T-cell (primary cell): ENCODE data around the gene DENND5B. TPM values are rescaled to one million over a fixed set of nuclear protein-coding genes. Genes with fewer than 3 reads are reported as not detected.
A peak's percentile ranks its signal among the peaks of the same experiment; 100 is the strongest.

Experiments
- ATAC-seq, 4 experiments: fragments of 200-7000 bp in 3 of 4; fragments of 150-1000 bp in 1 of 4; cut with Tn5 transposase; replicated peaks in 1 of 4; 1 replicate in 3 of 4; 2 replicates in 1 of 4; pipeline ENCODE4 v1.10.0; 2021; ENCODE audit warnings: moderate library complexity in 3 of 4, mild to moderate bottlenecking in 2 of 4, moderate number of reproducible peaks in 1 of 4
- CTCF ChIA-PET, 2 donors: fragments of 300-600 bp; sonication (Branson Sonifier 250); formaldehyde crosslinking; loops; one replicate each; lab custom pipeline; 2022; ENCODE audit warnings: antibody characterized with exemption in 2 of 2; lab: Charles Lee
- POLR2A ChIA-PET, 2 donors: fragments of 300-600 bp; sonication (Branson Sonifier 250); formaldehyde crosslinking; loops; one replicate each; lab custom pipeline; 2022; ENCODE audit warnings: antibody characterized with exemption in 2 of 2; lab: Charles Lee
- DNase-seq, 35 experiments: peaks; one replicate each; pipeline versions ENCODE4 v3.0.0 to v3.0.0-alpha.2; 2013 to 2023
- H3K27ac ChIP-seq: one replicate; pipeline ENCODE4 v1.5.1; 2013; ENCODE audit warnings: low read length
- H3K27me3 ChIP-seq, 2 experiments: replicated peaks in 1 of 2; 1 replicate in 1 of 2; 2 replicates in 1 of 2; pipeline versions ENCODE4 v1.6.1 to v1.7.0; 2013; ENCODE audit warnings: low read length in 1 of 2, mixed read lengths in 1 of 2; ENCODE audit not compliant: control insufficient read depth in 2 of 2, insufficient read depth in 2 of 2; ENCODE audit errors: extremely low read depth in 1 of 2
- H3K36me3 ChIP-seq, 2 donors: 1 replicate in 1 of 2; 2 replicates in 1 of 2; pipeline versions ENCODE4 v1.6.1 to v1.7.0; 2013; ENCODE audit warnings: low read length in 1 of 2; ENCODE audit not compliant: control insufficient read depth in 2 of 2, insufficient read depth in 1 of 2; ENCODE audit errors: extremely low read depth in 1 of 2
- H3K4me1 ChIP-seq, 2 experiments: 1 replicate in 1 of 2; 2 replicates in 1 of 2; pipeline versions ENCODE4 v1.6.1 to v1.7.0; 2013; ENCODE audit warnings: low read length in 2 of 2, mixed read lengths in 1 of 2; ENCODE audit not compliant: insufficient read depth in 2 of 2, control insufficient read depth in 1 of 2; ENCODE audit errors: extremely low read depth in 1 of 2
- H3K4me3 ChIP-seq, 2 donors: 1 replicate in 1 of 2; 2 replicates in 1 of 2; pipeline versions ENCODE4 v1.5.1 to v1.7.0; 2013; ENCODE audit warnings: mild to moderate bottlenecking in 2 of 2, low read length in 1 of 2, moderate library complexity in 1 of 2; ENCODE audit not compliant: control insufficient read depth in 1 of 2; ENCODE audit errors: extremely low read depth in 1 of 2
- H3K9me3 ChIP-seq: 2 replicates; pipeline ENCODE4 v1.7.0; 2013
- H3K27ac Mint-ChIP-seq, 2 donors: one replicate each; pipeline ENCODE4 v1.8.0; 2020 to 2021; ENCODE audit warnings: mild to moderate bottlenecking in 2 of 2, mixed read lengths in 2 of 2
- H3K27me3 Mint-ChIP-seq, 2 donors: one replicate each; pipeline ENCODE4 v1.8.0; 2021 to 2022; ENCODE audit warnings: mixed read lengths in 2 of 2
- H3K36me3 Mint-ChIP-seq: one replicate; pipeline ENCODE4 v1.8.0; 2021; ENCODE audit warnings: mixed read lengths
- H3K4me1 Mint-ChIP-seq, 3 donors: one replicate each; pipeline ENCODE4 v1.8.0; 2020 to 2022; ENCODE audit warnings: mixed read lengths in 3 of 3, mild to moderate bottlenecking in 1 of 3
- H3K4me3 Mint-ChIP-seq, 3 donors: one replicate each; pipeline ENCODE4 v1.8.0; 2020 to 2022; ENCODE audit warnings: mild to moderate bottlenecking in 3 of 3, mixed read lengths in 3 of 3, moderate library complexity in 3 of 3
- H3K9me3 Mint-ChIP-seq, 3 donors: one replicate each; pipeline ENCODE4 v1.8.0; 2020 to 2022; ENCODE audit warnings: mixed read lengths in 3 of 3
- WGBS: methylation state at CpG from one replicate; pipeline ENCODE4 v1.1.5; 2013; ENCODE audit warnings: missing lambda C conversion rate; ENCODE audit not compliant: insufficient coverage; 5-methylcytosine and 5-hydroxymethylcytosine counted together
- total RNA-seq, 35 experiments: library from RNA in 6 of 35; stranded (reverse) in 6 of 35; fragments of 120-200 nt in 1 of 35; gene quantifications; one replicate each; pipeline versions ENCODE4 v1.2.1 to v1.2.4 and lab custom pipeline; 2013 to 2026

DENND5B gene
- total RNA-seq, 5 donors from 2014 or later (not counting 1 experiment from before 2014, with no cell fraction given): 0.38 to 2.6 (median 1.2) TPM

- ChIA-PET CTCF (interaction anchor here in 1 of 2 donors (0.6 kb wide), 1 partner anchor 677 kb away, joined by 3 read pairs; no protein-coding TSS in a partner anchor), POLR2A (interaction anchor here in 1 of 2 donors (0.6 kb wide), 1 partner anchor 492 kb away, joined by 5 read pairs; no protein-coding TSS in a partner anchor)
- no peak for DNase-seq
- no peak overlapping the region for H3K4me3 Mint-ChIP-seq
- peaks cover 0 to 2% (median 0%) of the 10 kb centered on the region in 3 donors for H3K4me1 Mint-ChIP-seq
- WGBS: no CpG with 5 or more reads among the region's 5 CpGs
- H3K27ac ChIP-seq: no peak overlapping the region
- peaks cover 12 to 20% of the 10 kb centered on the region in 2 donors for H3K27me3 Mint-ChIP-seq
- no peaks in the 10 kb centered on the region for H3K36me3 ChIP-seq
- no peaks in the 10 kb centered on the region for H3K4me1 ChIP-seq
- ATAC-seq: no peak
- peaks cover 0 to 12% of the 10 kb centered on the region in 2 experiments for H3K27me3 ChIP-seq
- H3K36me3 Mint-ChIP-seq: no peaks in the 10 kb centered on the region
- H3K27ac Mint-ChIP-seq: no peak overlapping the region
- no peaks in the 10 kb centered on the region for H3K9me3 ChIP-seq
- H3K9me3 Mint-ChIP-seq: no peaks in the 10 kb centered on the region
- no peak overlapping the region for H3K4me3 ChIP-seq
Measured at GRCh38 chr12:31600252-31600651, 9.3 kb upstream of the DENND5B start.

- peaks cover 0 to 2% (median 0%) of the 10 kb centered on the region in 3 donors for H3K4me1 Mint-ChIP-seq
- CTCF ChIA-PET: interaction anchor here in 1 of 2 donors (0.5 kb wide), 1 partner anchor 850 kb away, joined by 3 read pairs; no protein-coding TSS in a partner anchor
- Histone ChIP-seq H3K4me1 (no peaks in the 10 kb centered on the region), H3K27me3 (peaks cover 0 to 18% of the 10 kb centered on the region in 2 experiments), H3K27ac (no peak overlapping the region), H3K4me3 (no peak overlapping the region), H3K36me3 (no peaks in the 10 kb centered on the region), H3K9me3 (no peaks in the 10 kb centered on the region)
- ATAC-seq: no peak
- no peak overlapping the region for H3K4me3 Mint-ChIP-seq
- WGBS: 73% methylated on average over 4 of the region's 4 CpGs
- H3K27me3 Mint-ChIP-seq: peaks cover 12 to 20% of the 10 kb centered on the region in 2 donors
- H3K27ac Mint-ChIP-seq: no peak overlapping the region
- H3K36me3 Mint-ChIP-seq: no peaks in the 10 kb centered on the region
- DNase-seq: peak in 1 of 35 experiments; percentile 4
- POLR2A ChIA-PET: no interaction called here
- no peaks in the 10 kb centered on the region for H3K9me3 Mint-ChIP-seq
Measured at GRCh38 chr12:31599053-31599452, 8.1 kb upstream of the DENND5B start.

GRCh38 chr12:31597066-31597465 is 6.1 kb upstream of the DENND5B start:
- no peak for ATAC-seq
- Mint-ChIP-seq H3K27ac (no peak overlapping the region), H3K9me3 (no peaks in the 10 kb centered on the region), H3K36me3 (no peaks in the 10 kb centered on the region), H3K27me3 (peaks cover 23 to 26% of the 10 kb centered on the region in 2 donors), H3K4me1 (peaks cover 0 to 4% (median 0%) of the 10 kb centered on the region in 3 donors), H3K4me3 (no peak overlapping the region)
- no peaks in the 10 kb centered on the region for H3K9me3 ChIP-seq
- H3K27me3 ChIP-seq: peaks cover 0 to 32% of the 10 kb centered on the region in 2 experiments
- no peak overlapping the region for H3K27ac ChIP-seq
- no peaks in the 10 kb centered on the region for H3K4me1 ChIP-seq
- no peak overlapping the region for H3K4me3 ChIP-seq
- DNase-seq: no peak
- ChIA-PET CTCF (interaction anchor here in 1 of 2 donors (0.6 kb wide), 1 partner anchor 9 kb away, joined by 3 read pairs; no protein-coding TSS in a partner anchor), POLR2A (no interaction called here)
- WGBS: 85% methylated on average over 3 of the region's 8 CpGs
- H3K36me3 ChIP-seq: no peaks in the 10 kb centered on the region

- Mint-ChIP-seq H3K27me3 (peaks cover 33 to 35% of the 10 kb centered on the region in 2 donors), H3K4me1 (peaks cover 6 to 13% (median 7%) of the 10 kb centered on the region in 3 donors)
- CTCF ChIA-PET: interaction anchor here in 1 of 2 donors (0.6 kb wide), 1 partner anchor 452 kb away, joined by 3 read pairs; no protein-coding TSS in a partner anchor
Measured at GRCh38 chr12:31594681-31595080, 3.7 kb upstream of the DENND5B start.

GRCh38 chr12:31591380-31591901 is 505 bp upstream of the DENND5B start:
- H3K36me3 ChIP-seq: no peaks in the 10 kb centered on the region
- CTCF ChIA-PET: no interaction called here
- peaks cover 0 to 11% of the 10 kb centered on the region in 2 experiments for H3K4me1 ChIP-seq
- ATAC-seq: peak in 3 of 4 experiments; percentile 10 to 28 (median 12)
- H3K27ac ChIP-seq: no peak overlapping the region
- POLR2A ChIA-PET: no interaction called here
- H3K36me3 Mint-ChIP-seq: peaks cover 5% of the 10 kb centered on the region
- no peak overlapping the region for H3K27ac Mint-ChIP-seq
- peaks cover 51% of the 10 kb centered on the region in 2 donors for H3K27me3 Mint-ChIP-seq
- peak in 1 of 35 experiments; percentile 2 for DNase-seq
- peak overlapping the region; percentile 75 to 85 (median 85) for H3K4me3 Mint-ChIP-seq
- no peaks in the 10 kb centered on the region for H3K9me3 ChIP-seq
- WGBS: 33% methylated on average over 7 of the region's 16 CpGs
- H3K4me3 ChIP-seq: peak overlapping the region in 1 of 2 donors; percentile 55
- peaks cover 0 to 46% of the 10 kb centered on the region in 2 experiments for H3K27me3 ChIP-seq
- peaks cover 9 to 13% (median 11%) of the 10 kb centered on the region in 3 donors for H3K4me1 Mint-ChIP-seq
- peaks cover 0 to 6% (median 0%) of the 10 kb centered on the region in 3 donors for H3K9me3 Mint-ChIP-seq

More at GRCh38 chr12:31594681-31595080, 3.7 kb upstream of the DENND5B start:
- peaks cover 0 to 10% of the 10 kb centered on the region in 2 experiments for H3K4me1 ChIP-seq
- H3K9me3 ChIP-seq: no peaks in the 10 kb centered on the region
- POLR2A ChIA-PET: no interaction called here
- WGBS: 92% methylated on average over 3 of the region's 5 CpGs
- DNase-seq (no peak), ATAC-seq (no peak)
- H3K27me3 ChIP-seq: peaks cover 0 to 49% of the 10 kb centered on the region in 2 experiments
- Mint-ChIP-seq H3K27ac (no peak overlapping the region), H3K4me3 (no peak overlapping the region), H3K9me3 (no peaks in the 10 kb centered on the region), H3K36me3 (no peaks in the 10 kb centered on the region)
- no peak overlapping the region for H3K4me3 ChIP-seq
- H3K27ac ChIP-seq: no peak overlapping the region
- no peaks in the 10 kb centered on the region for H3K36me3 ChIP-seq

- peak; percentile 22 to 39 (median 26) for ATAC-seq
- Mint-ChIP-seq H3K36me3 (peaks cover 5% of the 10 kb centered on the region), H3K4me3 (peak overlapping the region; percentile 74 to 81 (median 78)), H3K27ac (peak overlapping the region in 1 of 2 donors; percentile 12), H3K27me3 (peaks cover 46 to 52% of the 10 kb centered on the region in 2 donors), H3K4me1 (peaks cover 9 to 13% (median 11%) of the 10 kb centered on the region in 3 donors), H3K9me3 (peaks cover 0 to 6% (median 0%) of the 10 kb centered on the region in 3 donors)
- WGBS: 1% methylated on average over 84 of the region's 85 CpGs
- no peak overlapping the region for H3K27ac ChIP-seq
- ChIA-PET POLR2A (no interaction called here), CTCF (no interaction called here)
- peak overlapping the region; percentile 26 to 91 for H3K4me3 ChIP-seq
- H3K27me3 ChIP-seq: peaks cover 0 to 43% of the 10 kb centered on the region in 2 experiments
- H3K9me3 ChIP-seq: no peaks in the 10 kb centered on the region
- DNase-seq: peak in 6 of 35 experiments; percentile 1 to 17 (median 8)
- peaks cover 0 to 11% of the 10 kb centered on the region in 2 experiments for H3K4me1 ChIP-seq
- no peaks in the 10 kb centered on the region for H3K36me3 ChIP-seq
Measured at GRCh38 chr12:31589904-31590641, 863 bp downstream of the DENND5B start.
